Dermis blood vessel endothelial cell (primary cell): ENCODE measurements around the gene GIGYF2. TPM values are rescaled to one million over a fixed set of nuclear protein-coding genes. Genes with fewer than 3 reads are reported as not detected.
"Not testable (repeated sequence)": the region's sequence is repeated elsewhere in the genome, so short reads cannot be mapped to it uniquely, and the experiment has no call there.

ENCODE experiments used
- DNase-seq: peaks from one replicate; pipeline ENCODE4 v3.0.0; 2010
- total RNA-seq: library from RNA; depleted of rRNA; stranded (reverse); fragments of >200 nt; gene quantifications from 2 replicates; pipeline ENCODE4 v1.2.3, GENCODE V29; 2014

GIGYF2 gene
- total RNA-seq, 1 donor from 2014 or later = 57.2 TPM

GRCh38 chr2:232816657-232817056 lies 119.5 kb downstream of the GIGYF2 start:
- no peak for DNase-seq

- DNase-seq = no peak
Measured at GRCh38 chr2:232817756-232818155, 120.6 kb downstream of the GIGYF2 start.

- DNase-seq = no peak
Measured at GRCh38 chr2:232829988-232830387, 132.9 kb downstream of the GIGYF2 start.

GRCh38 chr2:232831496-232831895 lies 134.4 kb downstream of the GIGYF2 start:
- no peak for DNase-seq

- no peak for DNase-seq
Measured at GRCh38 chr2:232833830-232834229, 136.7 kb downstream of the GIGYF2 start.

GRCh38 chr2:232835687-232836208 lies 138.6 kb downstream of the GIGYF2 start:
- DNase-seq = peak; percentile 54

GRCh38 chr2:232836934-232837333 lies 139.8 kb downstream of the GIGYF2 start:
- DNase-seq = no peak

- DNase-seq = peak; percentile 75
Measured at GRCh38 chr2:232838406-232838874, 141.3 kb downstream of the GIGYF2 start.

- peak; percentile 75 for DNase-seq
Measured at GRCh38 chr2:232839411-232840079, 142.4 kb downstream of the GIGYF2 start.

GRCh38 chr2:232842689-232843088 lies 145.6 kb downstream of the GIGYF2 start:
- DNase-seq = no peak

GRCh38 chr2:232843834-232844233 lies 146.7 kb downstream of the GIGYF2 start:
- no peak for DNase-seq

GRCh38 chr2:232846055-232846454 lies 148.9 kb downstream of the GIGYF2 start:
- no peak for DNase-seq

- no peak for DNase-seq
Measured at GRCh38 chr2:232850039-232850438, 152.9 kb downstream of the GIGYF2 start.

GRCh38 chr2:232852081-232852480 lies 154.9 kb downstream of the GIGYF2 start:
- not testable (repeated sequence) for DNase-seq

- no peak for DNase-seq
Measured at GRCh38 chr2:232852676-232853075, 155.5 kb downstream of the GIGYF2 start.

GRCh38 chr2:232854082-232854481 lies 157.0 kb downstream of the GIGYF2 start:
- peak; percentile 69 for DNase-seq

GRCh38 chr2:232857158-232857563 lies 160.0 kb downstream of the GIGYF2 start:
- no peak for DNase-seq

- DNase-seq = no peak
Measured at GRCh38 chr2:232859385-232859916, 162.3 kb downstream of the GIGYF2 start.

GRCh38 chr2:232860593-232861241 lies 163.6 kb downstream of the GIGYF2 start:
- no peak for DNase-seq

GRCh38 chr2:232861353-232861752 lies 164.2 kb downstream of the GIGYF2 start:
- no peak for DNase-seq

- DNase-seq = no peak
Measured at GRCh38 chr2:232863996-232864395, 166.9 kb downstream of the GIGYF2 start.

GRCh38 chr2:232865165-232865564 lies 168.0 kb downstream of the GIGYF2 start:
- DNase-seq = no peak

- DNase-seq = no peak
Measured at GRCh38 chr2:232866104-232866503, 169.0 kb downstream of the GIGYF2 start.
